ENCODE results near the gene ZNF839. TPM values are rescaled to one million over a fixed set of nuclear protein-coding genes. Genes with fewer than 3 reads are reported as not detected.

ZNF839 gene
- polyA plus RNA-seq, 3 donors, result 0.47 to 17.0 (median 1.7) TPM

DNA sequence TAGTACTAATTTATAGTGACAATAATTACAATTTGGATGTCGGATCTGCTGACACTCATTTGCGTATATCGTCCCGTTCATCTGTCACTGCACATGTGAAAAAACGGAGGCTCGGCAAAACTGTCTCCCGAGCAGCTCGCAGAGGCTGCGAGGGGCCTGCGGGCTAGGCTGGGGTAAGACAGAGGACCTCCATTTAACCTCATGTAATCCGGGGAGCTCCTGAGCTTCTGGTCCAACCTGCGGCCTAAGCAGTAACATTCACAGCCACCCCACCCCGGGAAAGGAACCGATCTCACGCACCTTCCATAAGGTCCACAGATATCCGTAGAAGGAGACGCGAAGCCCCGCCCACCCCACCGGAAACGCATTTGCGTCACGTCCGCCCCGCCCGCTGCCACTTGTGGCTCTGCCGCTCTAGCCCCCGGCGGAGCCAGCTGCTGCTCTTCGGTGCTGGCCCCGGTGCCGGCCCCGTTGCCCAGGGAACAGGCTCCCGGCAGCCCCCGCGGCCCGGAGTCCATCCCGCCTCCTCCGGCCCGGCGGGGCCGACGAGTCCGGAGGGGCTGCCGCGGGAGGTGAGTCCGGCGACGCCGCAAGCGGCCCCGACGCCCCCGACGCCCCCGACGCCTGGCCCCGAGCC is 43.1 kb downstream of the ZNF839 start, which contains the start of the genes CINP and TECPR2:
Gene CINP (minus strand): TSS at position 346 of the 637 bp plus-strand sequence. CDS start 39 bp downstream, at position 307.
Gene TECPR2 (plus strand): TSS at position 397 of the 637 bp plus-strand sequence. CDS start 13,781 bp downstream, outside the sequence.
- Histone ChIP-seq H3K9me3 (replicated peaks in 1 of 2; ENCODE audit: control insufficient read depth in 1 of 2, insufficient read depth in 1 of 2, low read length in 2 of 2) (no peaks in the 10 kb centered on the region), H3K27ac (ENCODE audit: low read depth in 1 of 2, low read length in 2 of 2) (peak within 1 kb of the TSS; percentile 92 to 100), H3K4me2 (replicated peaks; ENCODE audit: extremely low read depth, low read length, poor library complexity, severe bottlenecking) (peak within 1 kb of the TSS; percentile 84), H3K79me2 (ENCODE audit: insufficient read depth, low read length) (peaks cover 59% of the 10 kb centered on the region), H3K9ac (ENCODE audit: insufficient read depth, low read length, poor library complexity, severe bottlenecking) (peak within 1 kb of the TSS; percentile 95), H3K4me3 (replicated peaks in 1 of 3; ENCODE audit: low read depth in 2 of 3, low read length in 3 of 3) (peak within 1 kb of the TSS; percentile 90 to 95 (median 94)), H2AFZ (ENCODE audit: insufficient read depth, low read depth, low read length, poor library complexity, severe bottlenecking) (peak within 1 kb of the TSS; percentile 88), H4K20me1 (ENCODE audit: insufficient read depth, low read length) (no peaks in the 10 kb centered on the region), H3K27me3 (ENCODE audit: control insufficient read depth in 2 of 2, insufficient read depth in 2 of 2, low read length in 2 of 2) (no peaks in the 10 kb centered on the region), H3K36me3 (replicated peaks in 1 of 2; ENCODE audit: control insufficient read depth in 1 of 2, insufficient read depth in 2 of 2, low read length in 2 of 2) (peaks cover 14 to 24% of the 10 kb centered on the region in 2 donors), H3K4me1 (ENCODE audit: control insufficient read depth in 1 of 2, insufficient read depth in 2 of 2, low read length in 2 of 2) (peaks cover 22 to 31% of the 10 kb centered on the region in 2 donors)
- peak within 1 kb of the TSS; percentile 94 to 96 for H3K4me3 Mint-ChIP-seq
- H3K36me3 Mint-ChIP-seq, result peaks cover 26 to 28% of the 10 kb centered on the region in 2 donors
- H3K4me1 Mint-ChIP-seq, result peaks cover 15% of the 10 kb centered on the region
- WGBS (ENCODE audit: insufficient coverage), result under 1% methylated on average over 58 of the region's 58 CpGs
- TF ChIP-seq, protein P1, sequence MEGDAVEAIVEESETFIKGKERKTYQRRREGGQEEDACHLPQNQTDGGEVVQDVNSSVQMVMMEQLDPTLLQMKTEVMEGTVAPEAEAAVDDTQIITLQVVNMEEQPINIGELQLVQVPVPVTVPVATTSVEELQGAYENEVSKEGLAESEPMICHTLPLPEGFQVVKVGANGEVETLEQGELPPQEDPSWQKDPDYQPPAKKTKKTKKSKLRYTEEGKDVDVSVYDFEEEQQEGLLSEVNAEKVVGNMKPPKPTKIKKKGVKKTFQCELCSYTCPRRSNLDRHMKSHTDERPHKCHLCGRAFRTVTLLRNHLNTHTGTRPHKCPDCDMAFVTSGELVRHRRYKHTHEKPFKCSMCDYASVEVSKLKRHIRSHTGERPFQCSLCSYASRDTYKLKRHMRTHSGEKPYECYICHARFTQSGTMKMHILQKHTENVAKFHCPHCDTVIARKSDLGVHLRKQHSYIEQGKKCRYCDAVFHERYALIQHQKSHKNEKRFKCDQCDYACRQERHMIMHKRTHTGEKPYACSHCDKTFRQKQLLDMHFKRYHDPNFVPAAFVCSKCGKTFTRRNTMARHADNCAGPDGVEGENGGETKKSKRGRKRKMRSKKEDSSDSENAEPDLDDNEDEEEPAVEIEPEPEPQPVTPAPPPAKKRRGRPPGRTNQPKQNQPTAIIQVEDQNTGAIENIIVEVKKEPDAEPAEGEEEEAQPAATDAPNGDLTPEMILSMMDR (IDR thresholded peaks at IDR 0.05), result no peak
- H3K9me3 Mint-ChIP-seq, result peaks cover 0 to 2% (median 0%) of the 10 kb centered on the region in 7 donors
- intact Hi-C loops (cut with micrococcal nuclease), result loop anchor here (5.0 to 10.0 kb wide), 4 partner anchors 45 to 275 kb away; partner anchors contain the start of genes ANKRD9 (in 1 of the 2), HSP90AA1 (in 1 of the 2) and ZNF839 (in 1 of the 2)
- H3K27ac Mint-ChIP-seq, result peak within 1 kb of the TSS in 6 of 7 donors; percentile 96 to 99 (median 98)
- peak; percentile 94 for DNase-seq
- H3K27me3 Mint-ChIP-seq (ENCODE audit: low read depth in 3 of 3), result peaks cover 0 to 2% (median 0%) of the 10 kb centered on the region in 3 donors

DNA sequence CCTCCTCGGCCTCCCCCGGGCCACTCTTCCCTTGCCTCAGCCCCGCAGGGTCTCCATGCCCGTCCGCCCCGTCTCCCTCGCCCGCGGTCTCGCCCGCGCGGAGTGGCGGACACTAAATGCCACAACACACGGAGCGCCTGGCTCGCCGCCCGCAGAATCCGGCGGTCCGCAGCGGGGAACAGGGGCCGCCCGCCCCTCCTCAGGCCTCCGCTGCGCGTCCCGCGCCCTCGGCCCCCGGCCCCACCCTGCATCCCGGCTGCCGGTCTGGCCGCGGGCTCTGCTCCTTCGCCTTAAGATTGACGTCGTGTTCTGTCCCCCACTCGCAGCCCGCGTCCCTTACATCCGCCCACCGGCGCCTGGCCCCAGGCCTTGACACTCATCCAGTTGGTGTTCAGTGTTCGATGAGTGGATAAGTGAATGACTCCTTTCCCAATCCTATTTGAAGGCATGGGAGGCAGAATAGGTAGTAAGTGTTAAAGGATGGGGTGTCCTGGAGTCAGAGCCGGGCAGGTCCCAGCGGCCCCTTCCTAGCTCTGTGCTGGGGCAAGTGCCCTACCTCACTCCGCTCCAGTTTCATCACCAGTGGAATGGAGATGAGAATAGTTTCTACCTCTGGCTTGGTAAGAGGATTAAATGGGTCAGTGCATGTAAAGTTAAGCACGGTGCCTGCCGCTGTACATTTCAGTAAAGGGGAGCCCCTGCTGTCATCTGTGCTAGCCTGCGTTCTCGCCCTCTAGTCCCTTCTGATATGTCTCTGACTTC is 43.8 kb downstream of the ZNF839 start:
- peak overlapping the region; percentile 81 for H2AFZ ChIP-seq (ENCODE audit: insufficient read depth, low read depth, low read length, poor library complexity, severe bottlenecking)
- peaks cover 65% of the 10 kb centered on the region for H3K79me2 ChIP-seq (ENCODE audit: insufficient read depth, low read length)
- Mint-ChIP-seq H3K9me3 (peaks cover 0 to 2% (median 0%) of the 10 kb centered on the region in 7 donors), H3K4me3 (peak overlapping the region; percentile 94 to 96), H3K27me3 (ENCODE audit: low read depth in 3 of 3) (peaks cover 0 to 2% (median 0%) of the 10 kb centered on the region in 3 donors), H3K27ac (peak overlapping the region in 6 of 7 donors; percentile 86 to 95 (median 94)), H3K4me1 (peaks cover 15% of the 10 kb centered on the region), H3K36me3 (peaks cover 20 to 22% of the 10 kb centered on the region in 2 donors)
- 5% methylated on average over 45 of the region's 53 CpGs for WGBS (ENCODE audit: insufficient coverage)
- TF ChIP-seq, protein P1 (IDR thresholded peaks at IDR 0.05), result no peak
- DNase-seq, result peak; percentile 5 to 35 (median 11)
- H3K4me2 ChIP-seq (replicated peaks; ENCODE audit: extremely low read depth, low read length, poor library complexity, severe bottlenecking), result peak overlapping the region; percentile 84
- peak overlapping the region; percentile 52 to 94 (median 90) for H3K4me3 ChIP-seq (replicated peaks in 1 of 3; ENCODE audit: low read depth in 2 of 3, low read length in 3 of 3)
- H3K9ac ChIP-seq (ENCODE audit: insufficient read depth, low read length, poor library complexity, severe bottlenecking), result peak overlapping the region; percentile 95
- H3K9me3 ChIP-seq (replicated peaks in 1 of 2; ENCODE audit: control insufficient read depth in 1 of 2, insufficient read depth in 1 of 2, low read length in 2 of 2), result no peaks in the 10 kb centered on the region
- H3K36me3 ChIP-seq (replicated peaks in 1 of 2; ENCODE audit: control insufficient read depth in 1 of 2, insufficient read depth in 2 of 2, low read length in 2 of 2), result peaks cover 8 to 17% of the 10 kb centered on the region in 2 donors
- intact Hi-C loops (cut with micrococcal nuclease), result loop anchor here (5.0 to 10.0 kb wide), 4 partner anchors 46 to 276 kb away; partner anchors contain the start of genes ANKRD9 (in 1 of the 2), HSP90AA1 (in 1 of the 2) and ZNF839 (in 1 of the 2)
- H3K27me3 ChIP-seq (ENCODE audit: control insufficient read depth in 2 of 2, insufficient read depth in 2 of 2, low read length in 2 of 2), result no peaks in the 10 kb centered on the region
- H4K20me1 ChIP-seq (ENCODE audit: insufficient read depth, low read length), result no peaks in the 10 kb centered on the region
- H3K27ac ChIP-seq (ENCODE audit: low read depth in 1 of 2, low read length in 2 of 2), result peak overlapping the region; percentile 39 to 100
- H3K4me1 ChIP-seq (ENCODE audit: control insufficient read depth in 1 of 2, insufficient read depth in 2 of 2, low read length in 2 of 2), result peaks cover 22 to 31% of the 10 kb centered on the region in 2 donors

Data from CD14-positive monocyte (primary cell).